GM21786 (cell line): ENCODE measurements around the gene ABCA13.
"Not testable (repeated sequence)": the region's sequence is repeated elsewhere in the genome, so short reads cannot be mapped to it uniquely, and the experiment has no call there.

Source experiments
- ATAC-seq: cut with Tn5 transposase; IDR thresholded peaks from one replicate; pipeline ENCODE4 v1.9.1; 2021; ENCODE audit not compliant: unreplicated experiment

Gene ABCA13

DNA sequence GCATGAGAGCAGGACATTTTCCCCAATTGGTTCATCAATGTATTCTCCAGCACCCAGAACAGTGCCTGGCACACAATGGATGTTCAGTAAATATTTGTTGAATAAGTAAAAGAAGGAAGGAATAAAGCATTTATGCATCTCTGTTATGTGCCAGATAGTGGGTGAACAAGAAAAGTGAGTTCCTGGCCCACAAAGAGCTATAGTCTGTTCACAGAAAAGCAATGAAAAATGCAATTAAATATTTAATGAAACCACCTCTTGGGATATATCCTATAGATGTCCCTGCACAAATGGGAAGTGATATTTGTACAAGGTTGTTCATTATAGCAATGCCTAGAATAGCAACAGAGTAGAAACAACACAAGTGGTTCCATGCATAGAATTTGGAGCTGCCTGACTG, 2.1 kb downstream of the ABCA13 start:
- ATAC-seq = no peak

DNA sequence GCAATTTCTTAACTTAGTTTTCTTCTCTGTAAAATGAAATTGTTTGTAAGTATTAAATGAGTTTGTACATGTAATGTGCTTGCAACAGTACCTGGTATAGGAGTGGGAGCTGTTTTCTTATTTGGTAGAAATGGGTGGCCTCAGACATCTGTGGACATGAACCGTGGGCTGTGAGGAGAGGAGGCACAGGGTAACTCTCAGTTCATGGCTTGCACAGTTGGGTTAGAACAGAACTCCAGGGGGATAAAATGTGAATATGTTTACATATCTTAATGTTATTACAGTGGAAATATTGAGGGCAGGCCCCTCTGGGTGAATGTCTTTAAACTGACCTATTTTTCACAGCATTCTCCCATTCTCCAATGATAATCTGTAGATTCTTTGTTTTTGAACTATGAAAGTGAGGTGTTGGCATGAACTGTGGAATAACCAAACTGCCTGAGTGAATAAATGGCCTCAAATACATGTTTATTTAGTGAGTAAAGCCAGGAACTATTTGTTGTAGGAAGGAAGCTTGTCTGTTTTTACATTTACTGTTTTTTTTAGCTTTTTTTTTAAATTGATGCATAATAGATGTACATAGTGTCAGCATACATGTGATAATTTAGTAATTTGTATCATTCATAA, 2.6 kb downstream of the ABCA13 start:
- no peak for ATAC-seq

DNA sequence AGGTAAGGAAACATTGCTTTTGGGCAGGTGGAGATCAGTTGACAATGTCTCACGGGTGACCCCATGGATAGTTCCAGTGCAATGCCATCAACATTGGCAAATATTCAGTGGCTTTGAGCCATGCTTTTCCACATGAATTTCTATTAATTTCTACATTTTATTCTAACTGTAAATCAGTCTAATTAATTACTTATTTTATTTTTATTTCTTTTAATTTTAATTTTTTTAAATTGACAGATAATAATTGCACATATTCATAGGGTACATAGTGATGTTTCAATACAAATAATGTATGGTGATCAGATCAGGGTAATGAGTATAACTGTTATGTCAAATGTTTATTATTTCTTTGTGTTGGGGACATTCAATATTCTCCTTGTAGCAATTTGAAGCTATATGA, 3.8 kb downstream of the ABCA13 start:
- ATAC-seq = no peak

DNA sequence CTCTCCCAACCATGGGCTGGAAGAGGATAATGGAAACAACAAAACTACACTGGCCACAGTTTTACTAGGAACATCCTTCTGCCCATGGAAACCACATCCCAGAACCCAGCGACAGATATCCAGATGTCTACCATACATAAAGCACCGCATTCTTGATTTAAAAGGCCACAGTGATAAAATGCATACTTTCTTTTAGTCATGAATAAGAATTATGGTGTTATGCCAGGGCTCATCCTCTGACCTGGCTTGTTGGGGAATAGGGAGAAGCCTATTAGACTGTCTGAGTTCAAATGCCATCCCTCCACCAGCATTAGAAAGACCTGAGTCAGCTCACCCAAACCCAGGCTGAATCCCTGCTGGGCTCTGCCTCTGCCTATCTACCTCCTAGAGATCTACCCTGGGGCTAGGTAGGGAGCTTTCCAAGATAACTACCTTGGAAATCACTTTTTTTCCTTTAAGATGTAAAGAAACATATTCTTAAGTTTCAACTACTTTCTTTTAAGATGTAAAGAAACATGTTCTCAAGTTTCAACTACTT, 5.2 kb downstream of the ABCA13 start:
- no peak for ATAC-seq

DNA sequence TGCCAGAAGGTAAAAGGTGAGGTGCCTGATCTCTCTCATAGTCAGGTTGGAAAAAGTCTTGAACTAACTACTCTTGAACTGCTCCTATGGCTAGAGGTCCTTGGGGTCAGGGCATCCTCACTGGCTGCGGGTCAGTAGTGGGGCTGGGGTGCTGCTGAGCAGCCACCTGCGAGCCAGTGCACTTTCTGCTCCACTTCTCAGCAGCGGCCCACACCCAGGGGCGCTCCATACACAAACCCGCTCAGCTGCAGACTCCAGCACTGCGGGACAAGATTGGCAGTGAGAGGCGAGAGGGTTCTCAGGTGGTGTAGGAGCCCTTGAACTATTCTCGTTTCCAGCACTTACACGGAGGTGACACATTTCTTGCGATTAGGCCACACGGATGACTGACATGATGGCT, 6.0 kb downstream of the ABCA13 start:
- no peak for ATAC-seq

DNA sequence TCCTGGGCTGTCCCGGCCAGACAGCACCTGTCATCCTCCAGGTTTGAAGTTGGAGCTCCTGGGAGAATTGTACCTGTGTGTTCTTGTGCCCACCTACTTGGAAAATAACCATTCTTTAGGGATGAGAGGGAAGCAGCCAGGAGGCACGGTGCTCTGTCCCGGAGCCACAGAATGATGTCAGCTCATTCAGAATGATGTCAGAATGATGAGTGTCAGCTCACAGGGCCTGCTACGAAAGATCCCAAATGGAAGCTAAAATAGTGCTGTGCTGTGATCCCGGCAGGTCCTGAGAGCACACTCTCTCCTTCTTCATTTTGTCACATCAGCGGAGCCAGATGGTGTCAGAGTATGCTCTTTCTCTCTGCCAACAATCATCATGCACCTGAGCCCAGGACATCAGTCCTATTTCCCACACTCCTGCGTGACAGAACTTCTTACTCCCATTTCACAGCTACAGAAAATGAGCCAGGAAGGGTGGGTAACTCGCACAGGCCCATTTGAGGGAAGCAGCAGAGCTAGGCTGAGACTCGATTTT, 8.3 kb downstream of the ABCA13 start:
- no peak for ATAC-seq

DNA sequence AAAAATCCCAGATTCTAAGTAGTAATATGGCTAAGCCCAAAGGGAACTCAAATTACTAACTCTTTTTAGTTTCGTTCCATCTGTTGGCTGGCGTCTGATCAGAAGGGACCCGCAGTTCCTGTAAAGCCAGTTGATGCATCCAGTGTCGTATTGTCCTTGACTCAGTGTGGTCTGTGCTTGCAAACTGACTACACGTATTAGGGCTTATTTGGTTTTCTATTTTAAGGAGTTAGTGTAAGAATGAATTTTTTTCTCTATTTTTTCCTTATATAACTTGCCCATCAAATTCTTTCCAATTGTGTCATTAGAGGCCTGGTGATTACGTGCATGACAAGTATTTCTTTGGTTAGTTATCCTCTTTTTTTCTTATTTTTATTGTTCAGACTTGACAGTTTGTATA, 9.7 kb downstream of the ABCA13 start:
- ATAC-seq = no peak

DNA sequence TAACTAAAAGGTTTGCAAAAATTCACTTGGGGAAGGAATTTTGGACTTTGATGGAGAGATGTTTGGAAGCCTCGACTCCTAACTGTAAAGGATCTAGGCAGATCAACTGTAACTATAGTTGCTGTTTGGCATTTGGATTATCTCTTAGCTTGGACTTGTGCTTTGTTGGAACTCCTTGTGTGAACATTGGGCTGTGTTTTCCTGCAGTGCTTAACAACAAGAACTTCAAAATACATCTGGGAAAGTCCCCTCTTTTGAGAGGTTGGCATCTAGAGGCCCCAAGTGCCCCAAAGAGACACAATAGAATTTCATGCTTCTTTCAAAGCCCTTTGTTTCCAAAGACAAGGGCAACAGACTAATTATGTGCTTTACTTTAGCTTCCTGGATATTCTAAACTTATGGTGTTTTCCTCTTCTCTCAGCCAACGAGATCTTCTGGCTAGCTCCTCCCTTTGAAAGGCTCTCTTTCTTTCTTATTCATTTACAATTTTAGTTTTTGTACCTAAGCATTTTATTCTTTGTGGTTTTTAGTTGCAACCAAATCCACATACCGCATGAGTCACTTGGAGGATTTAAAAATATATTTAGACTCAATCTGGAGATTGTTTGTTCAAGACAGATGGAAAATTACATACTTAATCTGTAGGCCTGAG, 11.6 kb downstream of the ABCA13 start:
- ATAC-seq = no peak

DNA sequence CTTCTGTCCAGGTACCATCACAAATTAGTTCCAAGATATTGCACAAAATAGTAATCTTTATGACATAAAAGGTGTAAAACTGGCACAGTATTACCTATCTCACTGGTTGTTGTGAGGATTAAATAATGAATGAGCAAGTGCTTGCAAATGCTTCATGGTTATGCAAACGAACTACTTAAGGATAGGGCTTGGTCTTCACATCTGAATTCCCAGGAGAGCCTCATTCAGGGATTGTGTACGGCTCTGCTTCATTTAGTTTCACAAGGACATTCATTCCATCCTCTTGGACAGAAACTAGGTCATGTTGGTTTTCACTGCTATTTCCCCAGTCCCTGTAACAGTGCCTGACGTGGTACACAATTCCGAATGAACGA, 12.1 kb downstream of the ABCA13 start:
- no peak for ATAC-seq

DNA sequence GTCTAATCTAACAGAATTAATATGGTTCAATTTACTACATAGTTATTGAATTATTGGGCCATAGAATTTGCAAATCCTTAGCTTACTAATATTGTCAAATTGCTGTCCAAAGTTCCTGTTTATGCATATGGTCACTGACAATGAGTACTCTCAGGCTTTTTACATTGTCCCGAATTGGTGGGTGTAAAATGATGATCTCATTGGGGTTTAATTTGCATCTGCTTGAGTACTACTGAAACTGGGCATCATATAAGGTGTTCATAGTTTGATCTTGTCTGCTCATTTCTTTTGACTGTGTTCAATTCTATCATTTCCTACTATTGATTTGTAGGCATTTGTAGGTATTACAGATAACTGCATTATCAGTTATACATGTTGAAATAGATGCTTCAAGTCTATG, 12.7 kb downstream of the ABCA13 start:
- no peak for ATAC-seq

DNA sequence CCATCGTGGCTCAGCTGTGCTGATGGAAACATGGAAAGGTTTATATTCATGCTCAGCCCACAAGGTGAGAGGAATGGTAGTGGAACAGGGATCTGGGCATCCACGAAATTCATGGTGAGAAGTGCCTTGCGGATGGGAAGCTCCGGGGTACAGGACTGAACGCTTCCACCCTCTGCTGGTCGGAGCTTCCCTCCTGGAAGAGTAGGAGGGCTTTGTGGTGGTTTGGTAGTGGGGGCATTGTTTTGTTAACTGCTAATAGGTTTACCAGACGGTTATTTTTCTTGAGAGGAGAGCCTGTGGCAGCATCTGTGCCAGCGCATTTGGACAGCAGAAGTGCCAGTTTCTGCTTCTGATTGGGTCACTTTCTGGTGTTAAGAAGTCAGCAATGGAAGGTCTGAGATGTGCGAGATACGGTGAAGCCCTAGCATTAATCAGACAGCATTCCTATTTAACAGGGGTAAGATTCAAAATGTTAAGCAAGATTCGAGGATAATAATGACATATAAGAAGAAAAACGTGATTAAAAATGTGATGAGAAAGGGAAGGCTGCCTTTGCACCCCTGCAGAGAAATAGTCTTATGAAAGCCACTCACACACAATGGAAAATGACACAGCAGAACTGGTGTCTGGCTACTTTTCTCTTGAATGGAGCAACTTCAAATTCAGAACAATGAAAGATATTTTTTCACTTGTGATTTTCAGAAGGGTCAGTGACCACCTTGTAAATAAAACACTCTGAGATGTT, 17.7 kb downstream of the ABCA13 start:
- no peak for ATAC-seq

DNA sequence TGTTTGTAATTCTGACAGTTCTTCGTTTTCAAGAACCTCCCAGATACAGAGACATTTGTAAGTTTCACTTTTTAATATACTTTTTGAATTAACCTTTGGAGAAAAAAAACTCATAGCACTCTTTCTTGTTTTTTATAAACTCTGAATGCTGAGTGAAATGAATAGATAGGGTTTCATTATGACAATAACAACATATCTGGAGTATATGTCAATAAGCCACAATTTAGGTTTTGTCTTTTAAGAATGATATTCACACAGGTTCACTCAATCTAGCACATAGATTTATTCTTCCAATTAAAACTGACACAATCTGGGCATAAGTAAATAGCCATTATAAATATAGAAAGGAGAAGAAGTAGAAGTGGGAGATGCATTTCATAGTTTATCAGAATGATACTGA, 21.7 kb downstream of the ABCA13 start:
- no peak for ATAC-seq

DNA sequence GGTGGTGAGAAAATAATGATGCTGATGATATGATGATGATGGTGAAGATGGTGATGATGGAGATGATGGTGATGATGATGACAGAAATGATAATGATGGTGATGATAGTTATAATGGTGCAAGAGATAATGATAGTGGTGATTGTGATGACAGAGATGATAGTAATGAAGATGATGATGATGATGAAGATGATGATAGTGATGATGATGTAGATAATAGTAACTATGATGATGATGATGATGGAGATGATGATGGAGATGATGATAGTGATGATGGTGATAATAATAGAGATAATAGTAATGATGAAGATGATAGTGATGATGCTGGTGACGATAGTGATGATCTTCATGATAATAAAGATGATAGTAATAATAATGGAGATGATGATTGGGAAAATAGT, 22.2 kb downstream of the ABCA13 start:
- ATAC-seq = no peak

DNA sequence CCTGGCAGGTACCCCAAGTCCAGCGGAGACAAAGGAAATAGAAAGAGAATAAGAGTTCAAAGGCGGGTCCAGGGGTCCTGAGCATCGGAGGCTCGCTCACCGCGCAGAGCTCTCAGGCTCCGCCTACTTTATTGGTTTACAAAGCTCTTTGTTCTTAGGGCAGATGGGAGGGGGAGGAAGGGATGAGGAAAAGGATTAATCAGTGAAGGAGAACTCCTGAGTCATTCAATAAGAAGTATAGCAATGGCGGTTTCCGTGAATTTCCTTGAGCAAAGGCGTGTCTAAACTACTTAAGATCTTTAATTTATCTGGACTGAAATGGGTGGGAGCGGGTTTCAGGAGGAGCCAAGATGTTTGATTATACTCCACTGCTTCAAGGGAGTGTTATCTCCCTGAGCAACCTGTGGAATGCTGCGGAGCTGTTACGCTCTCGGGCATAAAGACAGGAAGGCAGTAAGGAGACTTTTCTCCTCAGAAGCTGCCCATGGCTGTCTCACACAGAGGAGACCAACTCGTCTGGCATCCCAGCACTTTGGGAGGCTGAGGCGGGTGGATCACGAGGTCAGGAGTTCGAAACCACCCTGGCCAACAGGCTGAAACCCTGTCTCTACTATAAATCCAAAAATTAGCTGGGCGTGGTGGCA, 29.8 kb downstream of the ABCA13 start:
- ATAC-seq = not testable (repeated sequence)

DNA sequence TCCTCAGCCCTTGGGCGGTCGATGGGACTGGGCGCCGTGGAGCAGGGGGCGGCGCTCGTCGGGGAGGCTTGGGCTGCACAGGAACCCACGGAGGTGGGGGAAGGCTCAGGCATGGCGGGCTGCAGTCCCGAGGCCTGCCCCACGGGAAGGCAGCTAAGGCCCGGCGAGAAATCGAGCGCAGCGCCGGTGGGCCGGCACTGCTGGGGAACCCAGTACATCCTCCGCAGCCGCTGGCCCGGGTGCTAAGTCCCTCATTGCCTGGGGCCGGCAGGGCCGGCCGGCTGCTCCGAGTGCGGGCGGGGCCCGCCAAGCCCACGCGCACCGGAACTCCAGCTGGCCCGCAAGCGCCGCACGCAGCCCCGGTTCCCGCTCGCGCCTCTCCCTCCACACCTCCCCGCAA, 31.7 kb downstream of the ABCA13 start:
- not testable (repeated sequence) for ATAC-seq

DNA sequence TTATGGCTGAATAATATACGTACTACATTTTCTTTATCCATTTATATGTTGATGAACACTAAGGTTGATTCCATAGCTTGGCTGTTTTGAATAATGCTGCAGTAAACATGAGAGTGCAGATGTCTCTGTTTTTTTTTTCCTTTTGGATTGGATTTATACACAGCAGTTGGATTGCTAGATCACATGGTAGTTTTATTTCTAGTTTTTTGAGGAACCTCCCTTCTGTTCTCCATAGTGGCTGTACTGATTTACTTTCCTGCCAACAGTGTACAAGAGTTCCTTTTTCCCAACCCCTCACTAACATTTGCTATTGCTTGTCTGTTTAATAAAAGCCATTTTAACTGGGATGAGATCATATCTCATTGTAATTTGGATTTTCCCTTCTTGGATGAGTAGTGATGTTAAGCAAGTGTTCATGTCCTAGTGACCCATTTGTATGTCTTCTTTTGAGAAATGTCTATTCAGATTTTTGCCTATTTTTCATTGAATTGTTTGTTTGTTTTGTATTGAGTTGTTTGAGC, 36.0 kb downstream of the ABCA13 start:
- no peak for ATAC-seq

DNA sequence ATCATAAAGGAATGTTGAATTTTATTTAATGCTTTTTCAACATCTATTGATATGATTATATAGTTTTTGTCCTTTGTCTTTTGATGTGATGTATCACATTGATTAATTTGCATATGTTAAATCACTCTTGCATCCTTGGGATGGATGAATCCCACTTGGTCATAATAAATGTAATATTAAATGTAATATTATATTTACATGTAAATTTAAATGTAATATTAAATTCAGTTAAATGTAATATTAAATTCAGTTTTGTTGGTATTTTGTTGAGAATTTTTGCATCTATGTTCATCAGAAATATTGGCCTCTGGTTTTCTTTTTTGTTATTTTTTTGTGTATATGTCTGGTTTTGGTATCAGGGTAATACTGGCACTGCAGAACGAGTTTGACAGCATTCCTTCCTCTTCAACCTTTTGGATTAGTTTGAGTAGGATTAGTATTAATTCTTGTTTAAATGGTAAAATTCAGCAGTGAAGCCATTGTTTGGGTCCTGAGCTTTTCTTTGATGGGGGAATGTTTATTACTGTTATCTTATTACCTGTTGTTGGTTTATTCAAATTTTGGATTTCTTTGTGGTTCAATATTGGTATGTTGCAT, 37.8 kb downstream of the ABCA13 start:
- no peak for ATAC-seq

DNA sequence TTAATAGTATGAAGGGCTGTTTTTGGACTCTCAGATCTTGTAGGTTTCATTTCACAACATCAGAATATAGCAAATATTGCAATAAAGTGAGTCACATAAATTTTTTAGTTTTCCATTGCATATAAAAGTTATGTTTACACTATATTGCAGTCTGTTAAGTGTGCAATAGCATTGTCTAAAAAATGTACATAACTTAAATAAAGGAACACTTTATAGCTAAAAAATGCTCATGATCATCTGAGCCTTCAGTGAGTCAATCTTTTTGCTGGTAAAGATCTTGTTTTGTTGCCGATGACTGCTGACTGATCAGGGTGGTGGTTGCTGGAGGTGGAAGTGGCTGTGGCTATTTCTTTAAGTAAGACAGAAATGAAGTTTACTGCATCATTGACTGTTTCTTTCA, 42.0 kb downstream of the ABCA13 start:
- no peak for ATAC-seq

DNA sequence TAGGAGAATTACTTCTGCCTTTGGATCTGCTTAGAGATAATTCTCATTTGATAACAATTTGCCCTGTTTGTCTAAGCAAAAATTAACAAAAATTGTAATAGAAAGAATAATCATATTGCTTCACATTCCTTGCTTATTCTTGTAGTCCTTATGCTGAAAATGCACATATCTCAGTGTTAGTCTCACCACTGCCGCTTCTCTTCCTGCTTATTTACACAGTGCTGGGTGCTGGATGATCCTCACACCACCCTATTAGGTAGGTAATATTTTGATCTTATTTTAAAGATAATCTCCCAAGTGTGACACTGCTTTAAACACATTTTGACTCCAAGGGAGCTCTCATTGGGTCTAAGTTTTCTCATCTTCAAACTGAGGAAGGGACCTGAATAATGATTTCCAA, 46.0 kb downstream of the ABCA13 start:
- no peak for ATAC-seq

DNA sequence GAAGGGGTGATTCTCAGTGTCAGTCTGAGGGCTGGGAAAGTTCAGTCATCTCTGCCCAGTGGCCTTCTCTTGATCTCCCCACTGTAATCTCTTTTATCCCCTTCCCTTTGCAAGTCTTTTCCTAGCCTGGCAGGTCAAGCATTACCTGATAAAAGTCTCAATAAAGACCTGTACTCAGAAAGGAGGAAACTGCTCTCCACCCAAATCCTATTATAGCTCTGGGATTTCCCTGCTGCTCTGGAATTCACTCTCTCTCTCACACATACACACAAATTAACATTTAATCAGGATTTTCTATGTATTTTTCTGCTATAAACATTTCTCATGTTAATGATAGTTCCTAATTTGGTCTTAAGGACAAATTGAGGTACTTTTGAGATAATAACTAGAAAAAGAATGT, 46.5 kb downstream of the ABCA13 start:
- ATAC-seq = no peak

DNA sequence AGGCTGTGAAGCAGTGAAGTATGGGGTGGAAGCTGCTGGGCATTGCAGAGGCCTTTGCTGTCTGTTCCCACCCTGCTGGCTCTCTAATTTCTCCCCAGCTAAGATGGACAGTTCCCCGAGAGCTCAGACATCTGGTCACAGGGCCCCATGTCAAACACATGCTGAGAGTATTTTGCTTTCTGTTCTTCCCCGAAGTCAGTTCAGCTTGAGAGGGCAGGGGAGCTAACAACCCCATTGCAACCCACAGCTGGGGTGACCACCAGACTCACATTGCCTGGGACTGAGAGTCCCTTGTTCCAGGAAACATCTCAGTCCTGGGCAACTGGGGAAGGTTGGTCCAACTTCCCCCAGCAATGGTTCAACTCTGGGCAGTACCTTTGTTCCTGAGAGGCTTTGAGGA, 52.8 kb downstream of the ABCA13 start:
- ATAC-seq = peak; percentile 86
